K562 (cell line): ENCODE results near the gene TLE4. TPM values are rescaled to one million over a fixed set of nuclear protein-coding genes. Genes with fewer than 3 reads are reported as not detected.

Experiments used
- ATAC-seq: fragments of 200-7000 bp; cut with Tn5 transposase; 3 replicates; pipeline ENCODE4 v1.9.1; 2020; ENCODE audit warnings: moderate library complexity
- BruUV-seq: library from RNA; stranded (reverse); fragments of 400-500 nt; replicated peaks from 2 replicates; lab custom pipeline; 2021; lab: Mats Ljungman, UMichigan
- CTCF ChIA-PET: fragments of 300-600 bp; formaldehyde crosslinking; extraction: SDS; loops from one replicate; lab custom pipeline; 2021; ENCODE audit warnings: low intra/inter-chr PET ratio; lab: Yijun Ruan, JAX
- POLR2A ChIA-PET: fragments of 300-600, 350-650 bp; sonication (Branson Sonifier 250); formaldehyde crosslinking; extraction: SDS; loops from one replicate; lab custom pipeline; 2021; ENCODE audit warnings: antibody characterized with exemption, inconsistent platforms; lab: Yijun Ruan, JAX
- DNase-seq, 4 experiments: peaks; one replicate each; pipeline versions ENCODE4 v3.0.0 to v3.0.0-alpha.2; 2011 to 2018; ENCODE audit warnings: low spot score in 3 of 4, mixed read lengths in 3 of 4; ENCODE audit errors: extremely low read depth in 1 of 4
- FAIRE-seq: peaks from 2 replicates; lab custom pipeline; 2011; peaks lifted over from hg19 to GRCh38; lab: Jason Lieb, UNC
- H2AFZ ChIP-seq: 2 replicates; pipeline ENCODE4 v1.6.0; 2011; ENCODE audit warnings: low read depth, low read length, control low read depth, inconsistent platforms
- H3K27ac ChIP-seq: fragments of 200-600 bp; 3 replicates; pipeline ENCODE4 v1.8.0; 2011; ENCODE audit warnings: low read depth, mild to moderate bottlenecking, control low read depth, inconsistent platforms, low read length, moderate library complexity, mixed read lengths; ENCODE audit errors: extremely low read depth
- H3K27me3 ChIP-seq, 2 experiments: fragments of 300-600 bp in 1 of 2; 2 replicates in 1 of 2; 3 replicates in 1 of 2; pipeline versions ENCODE4 v1.6.0 to v1.8.0; 2011; ENCODE audit warnings: inconsistent platforms in 2 of 2, low read length in 2 of 2, mild to moderate bottlenecking in 1 of 2, mixed read lengths in 1 of 2, moderate library complexity in 1 of 2; ENCODE audit not compliant: control insufficient read depth in 2 of 2, insufficient read depth in 2 of 2
- H3K36me3 ChIP-seq: fragments of 300-600 bp; 3 replicates; pipeline ENCODE4 v1.8.0; 2011; ENCODE audit warnings: mild to moderate bottlenecking, low read length, inconsistent platforms; ENCODE audit not compliant: control insufficient read depth, insufficient read depth
- H3K4me1 ChIP-seq, 2 experiments: fragments of 200-600 bp in 1 of 2; replicated peaks in 1 of 2; 2 replicates in 1 of 2; 3 replicates in 1 of 2; pipeline versions ENCODE4 v1.5.1 to v1.8.0; 2011; ENCODE audit warnings: inconsistent platforms in 2 of 2, low read length in 2 of 2, mild to moderate bottlenecking in 1 of 2, mixed read lengths in 1 of 2, moderate library complexity in 1 of 2; ENCODE audit not compliant: control insufficient read depth in 2 of 2, insufficient read depth in 2 of 2
- H3K4me2 ChIP-seq: 2 replicates; pipeline ENCODE4 v1.6.1; 2011; ENCODE audit warnings: low read length, control low read depth, inconsistent platforms, mixed read lengths; ENCODE audit not compliant: insufficient read depth
- H3K4me3 ChIP-seq: fragments of 200-600 bp; sonication (generic), shearing (Covaris generic); 2 replicates; pipeline ENCODE4 v1.5.1; 2016; ENCODE audit warnings: control low read depth, inconsistent platforms
- H3K79me2 ChIP-seq: fragments of 200-600 bp; 3 replicates; pipeline ENCODE4 v1.8.0; 2011; ENCODE audit warnings: low read length, inconsistent platforms; ENCODE audit not compliant: control insufficient read depth, insufficient read depth
- H3K9ac ChIP-seq, 2 experiments: 2 replicates each; pipeline versions ENCODE4 v1.6.0 to v1.6.1; 2011; ENCODE audit warnings: low read depth in 2 of 2, low read length in 2 of 2, control low read depth in 1 of 2, inconsistent platforms in 1 of 2, mild to moderate bottlenecking in 1 of 2, mixed read lengths in 1 of 2; ENCODE audit not compliant: insufficient read depth in 1 of 2
- H3K9me1 ChIP-seq: one replicate; pipeline ENCODE4 v1.6.0; 2011; ENCODE audit warnings: inconsistent platforms, mild to moderate bottlenecking, low read length, moderate library complexity; ENCODE audit not compliant: control insufficient read depth, insufficient read depth
- H3K9me3 ChIP-seq: replicated peaks from 2 replicates; pipeline ENCODE4 v1.5.1; 2011; ENCODE audit warnings: low read depth, low read length, inconsistent platforms; ENCODE audit not compliant: control insufficient read depth, insufficient read depth
- H4K20me1 ChIP-seq: replicated peaks from 2 replicates; pipeline ENCODE4 v1.6.1; 2011; ENCODE audit warnings: low read length, inconsistent platforms, mixed read lengths; ENCODE audit not compliant: control insufficient read depth, insufficient read depth
- ARID1B ChIP-seq: fragments of 450-650 bp; IDR thresholded peaks from 2 replicates; pipeline ENCODE4 v1.6.1; 2016; ENCODE audit warnings: antibody characterized with exemption, mild to moderate bottlenecking, inconsistent platforms
- ATF4 ChIP-seq: fragments of 450-650 bp; formaldehyde crosslinking; IDR thresholded peaks from 2 replicates; pipeline ENCODE4 v1.4.0; 2022; ENCODE audit warnings: mild to moderate bottlenecking, moderate library complexity
- CREM ChIP-seq: IDR thresholded peaks from 2 replicates; pipeline ENCODE4 v1.6.1; 2014; ENCODE audit warnings: antibody characterized with exemption, low read depth
- FOXP1 ChIP-seq: sonication (generic); formaldehyde crosslinking; IDR thresholded peaks from 2 replicates; pipeline ENCODE4 v1.8.0; 2022; ENCODE audit warnings: mild to moderate bottlenecking, missing genetic modification reagents
- HSF4 ChIP-seq: fragments of 250-450 bp; sonication (Bioruptor Pico); IDR thresholded peaks from 2 replicates; pipeline ENCODE4 v2.1.2; 2022; ENCODE audit warnings: mild to moderate bottlenecking, moderate library complexity, borderline replicate concordance
- KAT2B ChIP-seq: IDR thresholded peaks from one replicate; pipeline ENCODE4 v1.6.1; 2012; ENCODE audit warnings: low read depth, mild to moderate bottlenecking, control low read depth, inconsistent platforms, low read length, moderate library complexity
- MBD1 ChIP-seq: fragments of 250-450 bp; sonication (Bioruptor Pico); IDR thresholded peaks from 2 replicates; pipeline ENCODE4 v1.8.0; 2022; ENCODE audit warnings: inconsistent platforms
- NFATC3 ChIP-seq: fragments of 450-650 bp; IDR thresholded peaks from 2 replicates; pipeline ENCODE4 v1.6.1; 2017; ENCODE audit warnings: mild to moderate bottlenecking
- PHB ChIP-seq: fragments of 250-450 bp; sonication (Bioruptor Pico); IDR thresholded peaks from 2 replicates; pipeline ENCODE4 v1.5.0; 2021
- PTBP1 ChIP-seq: fragments of 200-400 bp; formaldehyde crosslinking; IDR thresholded peaks from 2 replicates; pipeline ENCODE4 v1.6.1; 2017; ENCODE audit warnings: low read depth, low read length
- SREBF1 ChIP-seq: fragments of 150-350 bp; IDR thresholded peaks from 2 replicates; pipeline ENCODE4 v1.6.1; 2014; ENCODE audit warnings: antibody characterized with exemption, low read depth, low read length, borderline replicate concordance
- SRSF7 ChIP-seq: fragments of 200-400 bp; formaldehyde crosslinking; optimal IDR thresholded peaks from 2 replicates; pipeline ENCODE3; 2017; ENCODE audit warnings: mild to moderate bottlenecking, low read depth, low read length
- THRB ChIP-seq: fragments of 450-650 bp; formaldehyde crosslinking; conservative IDR thresholded peaks from 2 replicates; pipeline ENCODE4 v1.4.0; 2022; ENCODE audit warnings: mild to moderate bottlenecking, missing genetic modification characterization
- ZBTB8A ChIP-seq: fragments of 450-650 bp; IDR thresholded peaks from 2 replicates; pipeline ENCODE4 v1.6.1; 2018; ENCODE audit warnings: mild to moderate bottlenecking, moderate library complexity; ENCODE audit not compliant: partially characterized antibody
- ZNF586 ChIP-seq: fragments of 450-650 bp; formaldehyde crosslinking; conservative IDR thresholded peaks from 2 replicates; pipeline ENCODE4 v1.4.0; 2020; ENCODE audit warnings: mild to moderate bottlenecking, moderate library complexity
- WGBS: fragments of 100-300 bp; shearing (Covaris generic); methylation state at CpG from one replicate; pipeline ENCODE4 v1.1.6; 2016; ENCODE audit warnings: low coverage, mixed read lengths; ENCODE audit not compliant: insufficient coverage; ENCODE audit errors: missing lambda C conversion rate; 5-methylcytosine and 5-hydroxymethylcytosine counted together
- in situ Hi-C: fragments of 300-500 bp; cut with MboI; formaldehyde crosslinking; loops from 4 replicates; pipeline ENCODE4 v1.15.0; 2018; ENCODE audit warnings: inconsistent platforms, mixed read lengths
- intact Hi-C: fragments of 100-400 bp; cut with micrococcal nuclease; formaldehyde crosslinking; loops from 2 replicates; pipeline ENCODE4 v1.14.2; 2022
- polyA plus RNA-seq, 8 experiments: library from polyadenylated mRNA; depleted of rRNA in 4 of 8; stranded (reverse) in 5 of 8; unstranded in 3 of 8; fragments of >200 nt; fragmentation: Nextera tagmentation in 2 of 8; fragmentation: Illumina TruSeq in 1 of 8; extraction: Ambion mirVana in 2 of 8; extraction: Trizol in 1 of 8; gene quantifications; 2 replicates each; pipeline versions ENCODE4 v1.2.1 to v1.2.3, GENCODE V29; 2011 to 2014; ENCODE audit warnings: inconsistent platforms in 1 of 8, missing spikeins in 1 of 8
- total RNA-seq, 7 experiments: library from RNA; depleted of rRNA in 6 of 7; stranded (reverse); fragments of >200 nt in 6 of 7; fragmentation: Illumina TruSeq in 2 of 7; extraction: Trizol in 2 of 7; gene quantifications; 2 replicates each; pipeline versions ENCODE4 v1.2.1 to v1.2.3, GENCODE V29; 2011 to 2021; ENCODE audit warnings: low replicate concordance in 1 of 7

TLE4 gene
- total and polyA plus RNA-seq, 9 of the 15 experiments (the other 6 are each of a cell fraction or from before 2014, with no cell fraction given), result 1.1 to 8.8 (median 5.7) TPM

GRCh38 chr9:79699479-79699878, 127.7 kb downstream of the TLE4 start:
- ChIA-PET CTCF (no interaction called here), POLR2A (no interaction called here)
- Histone ChIP-seq H3K27me3 (no peaks in the 10 kb centered on the region), H3K9me3 (no peaks in the 10 kb centered on the region), H3K36me3 (no peaks in the 10 kb centered on the region), H3K79me2 (no peaks in the 10 kb centered on the region), H3K4me2 (no peak overlapping the region), H3K27ac (no peak overlapping the region), H4K20me1 (no peaks in the 10 kb centered on the region), H3K9ac (no peak overlapping the region), H3K4me3 (no peak overlapping the region), H2AFZ (no peak overlapping the region), H3K9me1 (no peaks in the 10 kb centered on the region), H3K4me1 (no peaks in the 10 kb centered on the region)
- ATAC-seq (no peak), FAIRE-seq (no peak), DNase-seq (no peak)
- in situ Hi-C loops (no loop called here), intact Hi-C loops (no loop called here)
- 26% methylated on average over 6 of the region's 6 CpGs for WGBS
- no TSS peak for BruUV-seq
- no peak for TF ChIP-seq ARID1B
- no peak for TF ChIP-seq HSF4 (CRISPR knock-in tag)
- TF ChIP-seq SRSF7, result no peak
- TF ChIP-seq ZBTB8A, result no peak
- no peak for TF ChIP-seq MBD1
- no peak for TF ChIP-seq KAT2B
- TF ChIP-seq SREBF1, result no peak
- no peak for TF ChIP-seq NFATC3
- no peak for TF ChIP-seq FOXP1 (CRISPR knock-in tag)
- no peak for TF ChIP-seq THRB (CRISPR knock-in tag)
- no peak for TF ChIP-seq ATF4
- no peak for TF ChIP-seq PTBP1
- no peak for TF ChIP-seq CREM
- no peak for TF ChIP-seq PHB
- TF ChIP-seq ZNF586, result no peak
